K562 (cell line): ENCODE data around the gene SPDYA. TPM values are rescaled to one million over a fixed set of nuclear protein-coding genes. Genes with fewer than 3 reads are reported as not detected.

Source experiments
- DIDO1 ChIP-seq: fragments of 450-650 bp; IDR thresholded peaks from 2 replicates; pipeline ENCODE4 v1.6.1; 2016; ENCODE audit warnings: low read depth, missing biosample characterization, missing genetic modification characterization
- KDM2B ChIP-seq: fragments of 250-450 bp; sonication (Bioruptor Pico); IDR thresholded peaks from 2 replicates; pipeline ENCODE4 v1.8.0; 2021; ENCODE audit warnings: mild to moderate bottlenecking, moderate library complexity
- SIN3A ChIP-seq, 2 experiments: fragments of 150-350 bp in 1 of 2; IDR thresholded peaks; 2 replicates each; pipeline ENCODE4 v1.6.1; 2011 to 2016; ENCODE audit warnings: borderline replicate concordance in 2 of 2, low read depth in 2 of 2, low read length in 2 of 2, mild to moderate bottlenecking in 2 of 2, moderate library complexity in 2 of 2; ENCODE audit not compliant: control insufficient read depth in 1 of 2
- STAT5A ChIP-seq: IDR thresholded peaks from 2 replicates; pipeline ENCODE4 v1.6.1; 2012; ENCODE audit warnings: low read length, inconsistent platforms, borderline replicate concordance
- STAT6 ChIP-seq: sonication (generic); formaldehyde crosslinking; IDR thresholded peaks from 2 replicates; pipeline ENCODE4 v1.8.1; 2023; ENCODE audit warnings: mild to moderate bottlenecking, missing genetic modification reagents
- ZBTB12 ChIP-seq: fragments of 250-450 bp; sonication (Bioruptor Pico); IDR thresholded peaks from 2 replicates; pipeline ENCODE4 v1.4.0; 2020
- polyA plus RNA-seq, 8 experiments: library from polyadenylated mRNA; depleted of rRNA in 4 of 8; stranded (reverse) in 5 of 8; unstranded in 3 of 8; fragments of >200 nt; fragmentation: Nextera tagmentation in 2 of 8; fragmentation: Illumina TruSeq in 1 of 8; extraction: Ambion mirVana in 2 of 8; extraction: Trizol in 1 of 8; gene quantifications; 2 replicates each; pipeline versions ENCODE4 v1.2.1 to v1.2.3, GENCODE V29; 2011 to 2014; ENCODE audit warnings: inconsistent platforms in 1 of 8, missing spikeins in 1 of 8
- total RNA-seq, 7 experiments: library from RNA; depleted of rRNA in 6 of 7; stranded (reverse); fragments of >200 nt in 6 of 7; fragmentation: Illumina TruSeq in 2 of 7; extraction: Trizol in 2 of 7; gene quantifications; 2 replicates each; pipeline versions ENCODE4 v1.2.1 to v1.2.3, GENCODE V29; 2011 to 2021; ENCODE audit warnings: low replicate concordance in 1 of 7
- TF ChIP-seq, protein P1 (sequence below): sonication (generic); formaldehyde crosslinking; IDR thresholded peaks from 2 replicates; pipeline ENCODE4 v1.8.1; 2023; ENCODE audit warnings: missing genetic modification reagents, mild to moderate bottlenecking, borderline replicate concordance
- TF ChIP-seq, protein P2 (sequence below): fragments of 250-450 bp; sonication (Bioruptor Pico); IDR thresholded peaks from 2 replicates; pipeline ENCODE4 v1.8.0; 2021; ENCODE audit warnings: moderate library complexity, mild to moderate bottlenecking, inconsistent platforms
- TF ChIP-seq, protein P3 (sequence below): fragments of 450-650 bp; IDR thresholded peaks from 2 replicates; pipeline ENCODE4 v1.6.1; 2016; ENCODE audit warnings: low read depth

The SPDYA gene
- total and polyA plus RNA-seq, 9 of the 15 experiments (the other 6 are each of a cell fraction or from before 2014, with no cell fraction given), result 0.05 to 1.6 (median 0.30) TPM; not detected in 1

DNA sequence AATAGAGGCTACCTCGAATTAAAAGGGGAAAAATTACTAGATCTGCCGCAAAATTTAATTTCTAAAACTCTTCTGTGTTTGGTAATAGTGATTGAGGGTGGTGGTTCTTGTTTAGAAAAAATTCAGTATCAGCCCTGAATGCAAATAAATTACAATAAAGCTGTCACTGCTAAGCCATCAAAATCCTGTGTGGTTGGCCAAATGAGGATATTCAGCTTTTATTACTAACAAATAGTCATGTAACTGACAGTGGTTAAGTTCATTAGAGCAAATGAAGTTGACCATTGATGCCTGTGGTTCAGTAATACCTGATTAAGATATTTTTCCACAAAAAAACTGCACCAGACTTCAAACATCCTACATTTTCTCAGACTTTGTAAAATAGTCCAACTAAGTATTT is 44.6 kb upstream of the SPDYA start (continued):
- TF ChIP-seq, protein P1, sequence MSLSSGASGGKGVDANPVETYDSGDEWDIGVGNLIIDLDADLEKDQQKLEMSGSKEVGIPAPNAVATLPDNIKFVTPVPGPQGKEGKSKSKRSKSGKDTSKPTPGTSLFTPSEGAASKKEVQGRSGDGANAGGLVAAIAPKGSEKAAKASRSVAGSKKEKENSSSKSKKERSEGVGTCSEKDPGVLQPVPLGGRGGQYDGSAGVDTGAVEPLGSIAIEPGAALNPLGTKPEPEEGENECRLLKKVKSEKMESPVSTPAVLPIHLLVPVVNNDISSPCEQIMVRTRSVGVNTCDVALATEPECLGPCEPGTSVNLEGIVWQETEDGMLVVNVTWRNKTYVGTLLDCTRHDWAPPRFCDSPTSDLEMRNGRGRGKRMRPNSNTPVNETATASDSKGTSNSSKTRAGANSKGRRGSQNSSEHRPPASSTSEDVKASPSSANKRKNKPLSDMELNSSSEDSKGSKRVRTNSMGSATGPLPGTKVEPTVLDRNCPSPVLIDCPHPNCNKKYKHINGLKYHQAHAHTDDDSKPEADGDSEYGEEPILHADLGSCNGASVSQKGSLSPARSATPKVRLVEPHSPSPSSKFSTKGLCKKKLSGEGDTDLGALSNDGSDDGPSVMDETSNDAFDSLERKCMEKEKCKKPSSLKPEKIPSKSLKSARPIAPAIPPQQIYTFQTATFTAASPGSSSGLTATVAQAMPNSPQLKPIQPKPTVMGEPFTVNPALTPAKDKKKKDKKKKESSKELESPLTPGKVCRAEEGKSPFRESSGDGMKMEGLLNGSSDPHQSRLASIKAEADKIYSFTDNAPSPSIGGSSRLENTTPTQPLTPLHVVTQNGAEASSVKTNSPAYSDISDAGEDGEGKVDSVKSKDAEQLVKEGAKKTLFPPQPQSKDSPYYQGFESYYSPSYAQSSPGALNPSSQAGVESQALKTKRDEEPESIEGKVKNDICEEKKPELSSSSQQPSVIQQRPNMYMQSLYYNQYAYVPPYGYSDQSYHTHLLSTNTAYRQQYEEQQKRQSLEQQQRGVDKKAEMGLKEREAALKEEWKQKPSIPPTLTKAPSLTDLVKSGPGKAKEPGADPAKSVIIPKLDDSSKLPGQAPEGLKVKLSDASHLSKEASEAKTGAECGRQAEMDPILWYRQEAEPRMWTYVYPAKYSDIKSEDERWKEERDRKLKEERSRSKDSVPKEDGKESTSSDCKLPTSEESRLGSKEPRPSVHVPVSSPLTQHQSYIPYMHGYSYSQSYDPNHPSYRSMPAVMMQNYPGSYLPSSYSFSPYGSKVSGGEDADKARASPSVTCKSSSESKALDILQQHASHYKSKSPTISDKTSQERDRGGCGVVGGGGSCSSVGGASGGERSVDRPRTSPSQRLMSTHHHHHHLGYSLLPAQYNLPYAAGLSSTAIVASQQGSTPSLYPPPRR, result no peak
- TF ChIP-seq, protein P2, sequence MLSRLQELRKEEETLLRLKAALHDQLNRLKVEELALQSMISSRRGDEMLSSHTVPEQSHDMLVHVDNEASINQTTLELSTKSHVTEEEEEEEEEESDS (CRISPR knock-in tag), result no peak
- no peak for TF ChIP-seq KDM2B (CRISPR knock-in tag)
- no peak for TF ChIP-seq SIN3A (IDR thresholded peaks at IDR 0.05; ENCODE audit: borderline replicate concordance in 2 of 2, control insufficient read depth in 1 of 2, low read depth in 2 of 2, low read length in 2 of 2)
- TF ChIP-seq, protein P3, sequence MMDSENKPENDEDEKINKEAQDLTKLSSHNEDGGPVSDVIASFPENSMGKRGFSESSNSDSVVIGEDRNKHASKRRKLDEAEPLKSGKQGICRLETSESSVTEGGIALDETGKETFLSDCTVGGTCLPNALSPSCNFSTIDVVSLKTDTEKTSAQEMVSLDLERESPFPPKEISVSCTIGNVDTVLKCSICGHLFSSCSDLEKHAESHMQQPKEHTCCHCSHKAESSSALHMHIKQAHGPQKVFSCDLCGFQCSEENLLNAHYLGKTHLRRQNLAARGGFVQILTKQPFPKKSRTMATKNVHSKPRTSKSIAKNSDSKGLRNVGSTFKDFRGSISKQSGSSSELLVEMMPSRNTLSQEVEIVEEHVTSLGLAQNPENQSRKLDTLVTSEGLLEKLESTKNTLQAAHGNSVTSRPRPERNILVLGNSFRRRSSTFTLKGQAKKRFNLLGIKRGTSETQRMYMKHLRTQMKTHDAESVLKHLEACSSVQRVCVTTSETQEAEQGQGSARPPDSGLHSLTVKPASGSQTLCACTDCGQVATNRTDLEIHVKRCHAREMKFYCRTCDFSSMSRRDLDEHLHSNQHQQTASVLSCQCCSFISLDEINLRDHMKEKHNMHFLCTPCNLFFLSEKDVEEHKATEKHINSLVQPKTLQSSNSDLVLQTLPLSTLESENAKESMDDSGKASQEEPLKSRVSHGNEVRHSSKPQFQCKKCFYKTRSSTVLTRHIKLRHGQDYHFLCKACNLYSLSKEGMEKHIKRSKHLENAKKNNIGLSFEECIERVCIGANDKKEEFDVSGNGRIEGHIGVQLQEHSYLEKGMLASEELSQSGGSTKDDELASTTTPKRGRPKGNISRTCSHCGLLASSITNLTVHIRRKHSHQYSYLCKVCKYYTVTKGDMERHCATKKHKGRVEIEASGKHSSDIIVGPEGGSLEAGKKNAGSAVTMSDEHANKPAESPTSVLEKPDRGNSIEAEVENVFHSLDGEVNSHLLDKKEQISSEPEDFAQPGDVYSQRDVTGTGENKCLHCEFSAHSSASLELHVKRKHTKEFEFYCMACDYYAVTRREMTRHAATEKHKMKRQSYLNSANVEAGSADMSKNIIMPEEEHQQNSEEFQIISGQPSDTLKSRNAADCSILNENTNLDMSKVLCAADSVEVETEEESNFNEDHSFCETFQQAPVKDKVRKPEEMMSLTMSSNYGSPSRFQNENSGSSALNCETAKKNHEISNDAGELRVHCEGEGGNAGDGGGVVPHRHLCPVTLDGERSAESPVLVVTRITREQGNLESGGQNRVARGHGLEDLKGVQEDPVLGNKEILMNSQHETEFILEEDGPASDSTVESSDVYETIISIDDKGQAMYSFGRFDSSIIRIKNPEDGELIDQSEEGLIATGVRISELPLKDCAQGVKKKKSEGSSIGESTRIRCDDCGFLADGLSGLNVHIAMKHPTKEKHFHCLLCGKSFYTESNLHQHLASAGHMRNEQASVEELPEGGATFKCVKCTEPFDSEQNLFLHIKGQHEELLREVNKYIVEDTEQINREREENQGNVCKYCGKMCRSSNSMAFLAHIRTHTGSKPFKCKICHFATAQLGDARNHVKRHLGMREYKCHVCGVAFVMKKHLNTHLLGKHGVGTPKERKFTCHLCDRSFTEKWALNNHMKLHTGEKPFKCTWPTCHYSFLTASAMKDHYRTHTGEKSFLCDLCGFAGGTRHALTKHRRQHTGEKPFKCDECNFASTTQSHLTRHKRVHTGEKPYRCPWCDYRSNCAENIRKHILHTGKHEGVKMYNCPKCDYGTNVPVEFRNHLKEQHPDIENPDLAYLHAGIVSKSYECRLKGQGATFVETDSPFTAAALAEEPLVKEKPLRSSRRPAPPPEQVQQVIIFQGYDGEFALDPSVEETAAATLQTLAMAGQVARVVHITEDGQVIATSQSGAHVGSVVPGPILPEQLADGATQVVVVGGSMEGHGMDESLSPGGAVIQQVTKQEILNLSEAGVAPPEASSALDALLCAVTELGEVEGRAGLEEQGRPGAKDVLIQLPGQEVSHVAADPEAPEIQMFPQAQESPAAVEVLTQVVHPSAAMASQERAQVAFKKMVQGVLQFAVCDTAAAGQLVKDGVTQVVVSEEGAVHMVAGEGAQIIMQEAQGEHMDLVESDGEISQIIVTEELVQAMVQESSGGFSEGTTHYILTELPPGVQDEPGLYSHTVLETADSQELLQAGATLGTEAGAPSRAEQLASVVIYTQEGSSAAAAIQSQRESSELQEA, result no peak
- TF ChIP-seq STAT5A, result no peak
- TF ChIP-seq STAT6 (CRISPR knock-in tag), result no peak
- TF ChIP-seq DIDO1 (tag), result no peak
- TF ChIP-seq ZBTB12 (CRISPR knock-in tag), result no peak
